NT2/D1 (cell line): ENCODE data around the gene ADGRF1.
"Not testable (repeated sequence)": the region's sequence is repeated elsewhere in the genome, so short reads cannot be mapped to it uniquely, and the experiment has no call there.

Source experiments
- DNase-seq: peaks from one replicate; pipeline ENCODE4 v3.0.0-alpha.2; 2011; ENCODE audit warnings: low read depth, low spot score
- H3K27me3 ChIP-seq: 2 replicates; pipeline ENCODE4 v1.6.0; 2011; ENCODE audit warnings: mild to moderate bottlenecking; ENCODE audit not compliant: insufficient read length, insufficient read depth
- H3K36me3 ChIP-seq: 2 replicates; pipeline ENCODE4 v1.6.1; 2011; ENCODE audit warnings: mild to moderate bottlenecking, low read length, mixed read lengths; ENCODE audit not compliant: insufficient read depth, insufficient read length
- H3K4me1 ChIP-seq: 2 replicates; pipeline ENCODE4 v1.5.1; 2011; ENCODE audit not compliant: insufficient read depth, insufficient read length
- H3K4me3 ChIP-seq: 2 replicates; pipeline ENCODE4 v1.5.1; 2011; ENCODE audit warnings: low read depth; ENCODE audit not compliant: insufficient read length
- H3K9ac ChIP-seq: 2 replicates; pipeline ENCODE4 v1.6.0; 2011; ENCODE audit warnings: low read depth; ENCODE audit not compliant: insufficient read length
- H3K9me3 ChIP-seq: 2 replicates; pipeline ENCODE4 v1.5.1; 2011; ENCODE audit warnings: mild to moderate bottlenecking, low read length; ENCODE audit not compliant: insufficient read depth
- SUZ12 ChIP-seq: IDR thresholded peaks from 2 replicates; pipeline ENCODE4 v1.6.1; 2011; ENCODE audit not compliant: insufficient read length, insufficient read depth; ENCODE audit errors: extremely low read depth
- YY1 ChIP-seq: IDR thresholded peaks from 2 replicates; pipeline ENCODE4 v1.6.1; 2011; ENCODE audit not compliant: insufficient read length, insufficient read depth
- ZNF274 ChIP-seq: IDR thresholded peaks from 2 replicates; pipeline ENCODE4 v1.6.1; 2011; ENCODE audit warnings: mild to moderate bottlenecking, low read depth, low read length

The ADGRF1 gene

DNA sequence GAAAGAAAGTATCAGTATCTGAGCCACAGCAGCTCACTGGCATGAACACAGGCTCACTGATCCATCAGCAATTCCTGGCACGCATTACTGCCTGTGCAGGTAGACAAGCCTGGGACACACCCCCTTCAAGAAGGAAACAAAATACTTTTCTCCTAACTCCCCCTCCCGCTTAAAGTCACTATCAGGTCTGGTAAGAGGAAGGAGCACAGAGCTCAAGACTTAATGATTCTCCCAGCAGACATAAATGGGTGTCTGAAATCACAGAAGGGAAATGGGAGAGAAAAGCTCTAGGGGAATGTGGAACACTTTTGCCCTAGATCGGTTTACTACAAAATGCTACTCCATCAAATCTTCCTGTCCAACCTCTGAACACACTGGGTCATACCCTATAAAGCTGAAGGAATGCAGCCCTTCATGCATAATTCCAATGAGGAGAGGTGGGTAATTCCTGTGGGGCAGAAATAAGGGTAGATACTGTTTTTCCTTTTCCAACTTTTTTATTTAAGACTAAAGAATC is at the start of gene ADGRF1:
Gene ADGRF1 (minus strand): TSS at position 58 of the 517 bp plus-strand sequence. CDS start 13,271 bp downstream, outside the sequence.
- TF ChIP-seq YY1 = no peak

DNA sequence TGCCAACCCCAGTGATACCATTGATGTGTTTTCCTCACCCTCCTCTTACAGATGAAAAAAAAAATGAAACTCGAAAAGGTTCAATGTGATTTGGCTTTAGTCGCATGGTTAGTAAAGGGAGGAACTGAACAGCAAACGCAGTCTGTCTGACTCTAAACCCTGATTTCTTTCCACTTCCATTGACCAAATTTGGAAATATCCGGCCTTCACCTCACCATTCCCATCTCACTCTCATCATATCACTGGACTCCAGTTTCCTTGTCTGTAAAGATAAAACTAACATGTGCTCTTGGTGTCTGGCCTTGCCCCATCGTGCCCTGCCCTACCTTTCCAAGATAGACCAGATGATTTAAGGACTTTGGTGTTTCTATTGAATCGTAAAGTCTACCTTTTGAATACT is 48.7 kb upstream of the ADGRF1 start:
- Histone ChIP-seq H3K36me3 (no peaks in the 10 kb centered on the region), H3K9ac (no peak overlapping the region), H3K9me3 (no peaks in the 10 kb centered on the region), H3K4me1 (no peaks in the 10 kb centered on the region), H3K27me3 (no peaks in the 10 kb centered on the region), H3K4me3 (no peak overlapping the region)
- TF ChIP-seq ZNF274 = no peak
- TF ChIP-seq SUZ12 = no peak
- TF ChIP-seq YY1 = no peak
- DNase-seq = no peak

More for the DNA sequence above, at the start of gene ADGRF1:
- Histone ChIP-seq H3K4me3 (no peak within 1 kb of the TSS), H3K27me3 (no peaks in the 10 kb centered on the region), H3K9me3 (no peaks in the 10 kb centered on the region), H3K36me3 (no peaks in the 10 kb centered on the region), H3K9ac (no peak within 1 kb of the TSS), H3K4me1 (no peaks in the 10 kb centered on the region)
- DNase-seq = no peak

DNA sequence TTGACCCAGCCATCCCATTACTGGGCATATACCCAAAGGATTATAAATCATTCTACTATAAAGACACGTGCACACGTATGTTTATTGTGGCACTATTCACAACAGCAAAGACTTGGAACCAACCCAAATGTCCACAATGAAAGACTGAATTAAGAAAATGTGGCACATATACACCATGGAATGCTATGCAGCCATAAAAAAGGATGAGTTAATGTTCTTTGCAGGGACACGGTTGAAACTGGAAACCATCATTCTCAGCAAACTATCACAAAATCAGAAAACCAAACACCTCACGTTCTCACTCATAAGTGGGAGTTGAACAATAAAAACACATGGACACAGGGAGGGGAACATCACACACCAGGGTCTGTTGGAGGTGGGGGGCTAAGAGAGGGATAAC is 47.3 kb upstream of the ADGRF1 start:
- DNase-seq, H3K9ac ChIP-seq: not testable (repeated sequence)

DNA sequence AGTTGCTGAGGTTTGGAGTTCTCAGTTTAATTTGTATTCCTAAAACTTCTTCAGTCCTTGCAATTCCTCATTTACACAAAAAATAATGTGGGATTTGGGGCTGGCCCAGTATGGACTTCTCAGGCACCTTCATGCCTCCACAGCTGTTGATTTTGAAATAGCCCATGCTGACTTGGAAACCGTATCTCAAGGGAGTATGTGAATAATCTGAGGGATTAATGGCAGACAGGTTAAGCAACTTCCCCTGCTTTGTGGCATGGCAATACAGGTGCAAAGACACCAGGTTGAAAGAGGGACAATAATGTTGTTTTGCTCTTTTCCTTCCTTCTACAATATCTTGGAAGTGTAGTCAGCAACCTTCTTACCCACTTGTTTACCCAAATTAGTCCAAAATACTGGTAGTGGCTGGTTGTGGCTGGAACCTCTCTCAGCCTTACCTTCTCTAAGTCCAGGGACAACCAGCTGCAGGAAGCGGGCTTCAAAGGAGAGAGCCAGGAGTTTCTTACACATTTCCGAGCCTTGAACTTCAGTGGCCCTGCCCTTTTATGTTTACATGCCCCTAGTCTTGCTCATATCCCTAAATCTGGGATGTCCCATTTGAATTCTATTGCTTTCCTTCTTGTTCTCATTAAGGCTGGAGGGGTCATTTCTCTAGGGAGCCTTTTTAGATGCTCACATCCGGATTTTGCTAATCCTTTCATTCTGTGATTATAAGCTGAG is 44.1 kb upstream of the ADGRF1 start:
- no peaks in the 10 kb centered on the region for H3K27me3 ChIP-seq
- H3K36me3 ChIP-seq = no peaks in the 10 kb centered on the region
- no peaks in the 10 kb centered on the region for H3K9me3 ChIP-seq
- H3K4me3 ChIP-seq = no peak overlapping the region
- H3K4me1 ChIP-seq = no peaks in the 10 kb centered on the region
- no peak overlapping the region for H3K9ac ChIP-seq
- TF ChIP-seq ZNF274 (no peak), SUZ12 (no peak), YY1 (no peak)
- DNase-seq = no peak

More for the DNA sequence above, 47.3 kb upstream of the ADGRF1 start:
- H3K36me3 ChIP-seq, H3K9me3 ChIP-seq, H3K4me3 ChIP-seq, H3K4me1 ChIP-seq, H3K27me3 ChIP-seq: not testable (repeated sequence)

DNA sequence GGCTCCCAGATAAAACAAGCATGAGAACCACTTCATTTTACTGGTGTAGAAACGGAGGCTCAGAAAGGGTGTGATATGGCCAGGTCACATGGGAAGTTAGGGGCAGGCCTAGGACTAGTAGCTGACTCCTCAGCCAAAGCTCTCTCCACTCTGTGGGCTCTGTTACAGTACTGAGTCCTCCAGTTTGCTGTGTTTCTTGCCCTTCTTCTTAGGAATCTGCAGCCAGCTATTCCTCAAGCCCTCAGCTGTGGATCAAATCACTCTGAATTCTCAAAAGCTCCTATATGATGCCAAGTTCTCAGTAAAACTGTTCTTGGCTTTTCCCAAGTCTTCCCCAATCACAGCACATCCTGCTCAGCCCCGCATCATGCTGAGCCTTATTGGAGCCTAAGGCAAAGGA is 42.5 kb upstream of the ADGRF1 start:
- no peak for TF ChIP-seq YY1
- no peak for TF ChIP-seq SUZ12
- TF ChIP-seq ZNF274 = no peak
- no peaks in the 10 kb centered on the region for H3K36me3 ChIP-seq
- DNase-seq = no peak

DNA sequence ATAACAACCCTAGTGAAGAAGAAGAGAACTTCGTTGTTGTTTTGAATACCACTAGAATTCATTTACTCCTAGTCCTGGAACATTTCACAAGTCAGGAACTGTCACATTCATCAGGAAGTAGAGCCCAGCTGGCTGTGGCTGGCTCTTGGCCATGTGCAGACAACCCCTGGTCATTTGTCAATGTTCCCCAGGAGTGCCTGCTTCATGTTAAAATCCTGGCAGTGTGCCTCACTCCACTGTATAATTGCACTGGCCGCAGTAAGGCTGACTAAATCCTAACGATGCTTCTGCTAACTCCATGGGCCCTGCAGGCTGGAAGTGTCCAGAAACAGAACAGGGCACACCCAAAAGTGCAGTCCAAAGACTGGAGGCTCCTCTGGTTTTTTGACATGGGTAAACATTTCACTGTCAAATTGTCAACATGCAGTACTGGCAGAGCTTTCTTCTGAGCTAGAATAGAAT is 41.5 kb upstream of the ADGRF1 start:
- DNase-seq = no peak
- Histone ChIP-seq H3K4me3 (no peak overlapping the region), H3K36me3 (no peaks in the 10 kb centered on the region), H3K9ac (no peak overlapping the region), H3K27me3 (no peaks in the 10 kb centered on the region), H3K9me3 (no peaks in the 10 kb centered on the region), H3K4me1 (no peaks in the 10 kb centered on the region)
- no peak for TF ChIP-seq YY1
- TF ChIP-seq ZNF274 = no peak
- no peak for TF ChIP-seq SUZ12

More for the DNA sequence above, 42.5 kb upstream of the ADGRF1 start:
- Histone ChIP-seq H3K27me3 (no peaks in the 10 kb centered on the region), H3K4me1 (no peaks in the 10 kb centered on the region), H3K9me3 (no peaks in the 10 kb centered on the region), H3K4me3 (no peak overlapping the region), H3K9ac (no peak overlapping the region)

DNA sequence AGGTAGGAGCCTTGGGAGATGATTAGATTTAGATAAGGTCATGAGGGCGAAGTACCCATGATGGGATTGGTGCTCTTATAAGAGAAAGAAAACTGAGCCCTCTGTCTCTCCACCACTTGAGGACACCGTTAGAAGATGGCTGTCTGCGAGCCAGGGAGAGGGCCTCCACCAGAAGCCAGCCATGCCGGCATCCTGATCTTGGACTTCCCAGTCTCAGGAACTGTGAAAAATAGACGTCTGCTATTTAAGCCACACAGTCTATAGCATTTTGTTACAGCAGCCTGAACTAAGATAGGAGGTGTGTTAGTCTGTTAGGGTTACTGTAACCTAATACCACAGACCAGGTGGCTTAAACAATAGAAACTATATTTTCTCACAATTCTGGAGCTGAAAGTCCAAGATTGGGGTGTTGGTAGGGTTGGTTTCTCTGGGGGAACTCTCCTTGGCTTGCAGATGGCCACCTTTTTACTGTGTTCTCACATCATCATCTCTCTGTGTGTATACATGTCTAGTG is 38.0 kb upstream of the ADGRF1 start:
- TF ChIP-seq ZNF274 (no peak), YY1 (no peak), SUZ12 (no peak)
- Histone ChIP-seq H3K4me1 (no peaks in the 10 kb centered on the region), H3K36me3 (no peaks in the 10 kb centered on the region), H3K27me3 (no peaks in the 10 kb centered on the region), H3K9ac (no peak overlapping the region), H3K9me3 (no peaks in the 10 kb centered on the region), H3K4me3 (no peak overlapping the region)
- no peak for DNase-seq
